A172 (cell line): ENCODE results near the gene MRPL30. TPM values are rescaled to one million over a fixed set of nuclear protein-coding genes. Genes with fewer than 3 reads are reported as not detected.
A peak's percentile ranks its signal among the peaks of the same experiment; 100 is the strongest.
"Not testable (repeated sequence)": the region's sequence is repeated elsewhere in the genome, so short reads cannot be mapped to it uniquely, and the experiment has no call there.

Experiments used
- DNase-seq: peaks from one replicate; pipeline ENCODE4 v3.0.0-alpha.2; 2015; ENCODE audit warnings: low spot score
- total RNA-seq: library from RNA; depleted of rRNA; stranded (reverse); fragments of >200 nt; shearing (Covaris generic); gene quantifications from 2 replicates; pipeline ENCODE4 v1.2.3, GENCODE V29; 2014; rRNA removed

MRPL30 gene
- total RNA-seq: 53.6 and 67.3 TPM in 2 replicates

DNA sequence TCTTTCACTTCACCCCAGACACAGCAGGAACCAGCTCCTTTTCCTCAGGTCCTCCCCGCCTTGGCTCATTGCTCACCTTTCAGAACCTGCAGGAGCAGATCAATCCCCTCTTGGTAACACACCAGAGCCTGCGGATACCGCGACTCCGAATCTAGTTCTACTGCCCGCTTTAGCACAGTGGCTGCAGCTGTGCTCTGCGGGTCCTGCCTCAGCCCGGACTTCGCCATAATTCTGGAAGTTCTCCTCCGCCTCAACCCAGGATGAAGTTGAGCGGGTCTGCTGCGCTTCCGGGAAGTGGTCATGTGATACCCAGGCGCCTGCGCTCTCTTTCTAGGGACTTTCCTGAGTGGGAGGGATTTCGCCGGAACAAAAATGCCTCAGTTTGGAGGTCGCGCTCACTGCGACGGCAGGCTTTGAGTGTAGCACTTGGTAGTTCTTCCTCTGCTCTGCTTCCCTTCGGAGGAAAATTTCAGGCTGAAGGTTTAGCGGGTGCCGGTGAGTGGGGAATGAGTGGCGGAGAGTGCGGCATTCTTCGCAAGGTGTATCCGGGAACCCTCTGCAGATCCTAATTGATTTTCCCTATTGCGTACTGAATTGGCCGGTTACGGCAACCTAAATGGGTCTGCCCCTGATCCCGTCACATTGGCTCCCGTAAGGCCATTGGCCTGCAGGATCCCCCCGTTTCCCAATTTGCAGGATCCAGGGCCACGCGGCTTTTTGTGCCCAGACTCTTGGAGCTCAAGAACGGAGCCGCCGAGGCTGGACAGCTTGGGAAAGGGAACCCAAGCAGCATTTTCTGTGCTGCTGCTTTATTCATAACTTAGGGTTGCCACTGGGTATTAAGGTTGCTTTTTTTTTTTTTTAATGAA is at the start of gene MRPL30, which contains the start of gene MITD1:
MRPL30 (plus strand) TSS at position 430 of the 869 bp plus-strand sequence. CDS start 5,020 bp downstream, outside the sequence.
MITD1 (minus strand) TSS at position 304 of the 869 bp plus-strand sequence; CDS start at position 227, 77 bp downstream.
- peak; percentile 97 for DNase-seq

- not testable (repeated sequence) for DNase-seq
Measured at GRCh38 chr2:99135044-99135556, 45.9 kb upstream of the MRPL30 start.

GRCh38 chr2:99139003-99139402 is 42.0 kb upstream of the MRPL30 start:
- DNase-seq: no peak

DNA sequence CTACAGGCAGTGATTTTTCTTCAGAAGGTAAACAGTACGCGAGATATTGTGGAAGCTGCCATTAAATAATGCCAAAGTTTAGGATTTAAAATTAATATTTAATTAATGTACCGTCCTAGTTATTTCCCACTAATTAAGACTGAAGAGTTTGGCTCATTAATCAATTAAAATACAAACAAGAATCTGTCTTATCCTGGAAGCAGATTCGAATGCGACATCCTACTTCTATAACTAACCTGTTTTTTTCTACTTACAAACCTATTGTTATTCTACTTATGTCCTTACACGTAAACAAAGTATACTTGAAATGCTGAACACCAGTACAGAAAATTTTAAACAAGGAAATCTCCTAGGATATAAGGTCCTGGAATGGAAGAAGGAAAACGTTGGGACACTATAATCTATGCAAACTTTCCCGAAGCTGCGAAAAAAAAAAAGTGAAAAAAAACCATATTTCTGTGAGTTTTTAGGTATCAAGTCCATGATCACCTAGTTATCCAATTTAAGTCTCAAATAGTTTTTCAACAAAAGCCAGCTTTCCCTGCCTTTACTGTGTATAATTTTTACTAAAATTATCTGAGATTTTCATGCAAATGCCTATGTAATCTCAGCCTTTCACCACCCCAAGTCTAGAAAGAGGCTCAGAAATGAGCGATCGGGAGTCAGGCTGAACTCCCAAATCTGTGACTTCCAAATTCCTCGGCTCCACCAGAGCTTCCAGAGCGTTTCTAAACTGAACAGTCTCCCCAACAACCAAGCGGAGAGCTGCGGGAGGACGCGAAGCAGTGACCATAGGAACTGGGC is 40.7 kb upstream of the MRPL30 start:
- DNase-seq: no peak

GRCh38 chr2:99140860-99141109 is 40.2 kb upstream of the MRPL30 start:
- no peak for DNase-seq

DNA sequence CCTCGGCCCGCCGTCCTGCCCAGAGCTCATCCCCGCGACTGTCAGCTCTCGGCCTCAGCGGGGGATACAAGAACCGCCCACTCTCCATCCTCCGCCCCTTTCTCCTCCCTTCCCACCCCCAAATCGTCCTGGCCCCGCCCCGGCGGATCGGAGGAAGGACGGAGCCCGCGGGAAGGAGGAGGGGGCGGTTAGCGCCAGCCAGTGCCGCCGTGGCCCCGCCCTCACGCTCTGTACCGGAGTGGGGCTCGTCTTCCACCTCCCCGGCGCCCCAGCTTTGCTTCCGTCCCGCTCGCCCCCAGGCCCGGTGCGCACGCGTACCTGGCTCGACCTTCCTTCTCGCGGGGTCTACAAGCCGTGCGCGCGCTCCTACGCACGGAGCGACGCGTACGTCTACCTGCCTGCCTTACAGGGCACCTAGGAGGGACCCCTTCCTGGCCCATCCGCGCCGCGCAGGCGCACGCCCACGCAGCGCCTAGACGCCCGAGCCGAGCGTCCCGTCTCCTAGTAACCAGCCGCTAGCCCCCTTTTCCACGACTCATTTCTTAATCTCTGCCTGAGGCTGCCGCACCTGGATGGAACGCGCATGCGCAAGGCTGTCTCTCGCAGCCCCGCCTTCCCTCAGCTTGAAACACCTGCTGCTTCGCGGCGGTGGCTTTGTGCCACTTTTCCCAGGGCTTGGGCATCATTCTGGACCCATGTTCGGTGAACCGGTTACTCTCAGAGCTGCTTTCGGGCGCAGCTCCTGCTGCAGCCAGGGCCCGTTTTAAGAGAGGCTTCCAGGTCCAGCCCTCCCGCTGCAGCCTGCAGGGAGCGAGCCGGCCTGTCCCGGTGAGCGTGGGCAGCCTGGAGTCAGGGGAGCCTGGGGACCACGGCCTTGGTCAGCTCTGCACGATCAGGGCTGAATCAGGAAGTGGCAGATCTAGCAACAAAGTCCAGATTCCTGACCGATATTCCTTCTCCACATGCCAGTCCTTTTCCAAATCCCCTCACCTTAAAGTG is 39.6 kb upstream of the MRPL30 start, which contains the start of gene C2orf15:
C2orf15 (plus strand) TSS at position 598 of the 999 bp plus-strand sequence. CDS start 8,852 bp downstream, outside the sequence.
- peak; percentile 86 for DNase-seq

DNA sequence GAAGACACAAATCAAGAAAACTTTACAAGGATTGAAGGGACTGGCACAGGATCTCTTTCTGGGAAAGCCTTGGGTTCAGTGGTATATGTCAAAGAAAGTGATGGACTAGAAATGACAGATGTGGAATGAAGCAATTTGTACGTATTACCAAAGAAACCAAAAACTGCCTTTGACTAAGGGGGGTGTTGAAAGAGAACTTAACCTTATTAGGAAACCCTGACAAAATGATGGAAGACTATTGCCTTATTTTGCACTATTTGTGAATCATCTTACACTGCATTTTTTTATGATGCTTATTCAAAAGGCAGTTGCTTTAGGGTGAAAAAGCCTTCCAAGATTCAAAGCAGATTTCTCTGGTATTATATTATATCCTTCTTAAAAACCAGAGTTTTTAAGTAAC is 30.3 kb upstream of the MRPL30 start:
- DNase-seq: no peak

- DNase-seq: no peak
Measured at GRCh38 chr2:99152199-99152895, 28.6 kb upstream of the MRPL30 start.

DNA sequence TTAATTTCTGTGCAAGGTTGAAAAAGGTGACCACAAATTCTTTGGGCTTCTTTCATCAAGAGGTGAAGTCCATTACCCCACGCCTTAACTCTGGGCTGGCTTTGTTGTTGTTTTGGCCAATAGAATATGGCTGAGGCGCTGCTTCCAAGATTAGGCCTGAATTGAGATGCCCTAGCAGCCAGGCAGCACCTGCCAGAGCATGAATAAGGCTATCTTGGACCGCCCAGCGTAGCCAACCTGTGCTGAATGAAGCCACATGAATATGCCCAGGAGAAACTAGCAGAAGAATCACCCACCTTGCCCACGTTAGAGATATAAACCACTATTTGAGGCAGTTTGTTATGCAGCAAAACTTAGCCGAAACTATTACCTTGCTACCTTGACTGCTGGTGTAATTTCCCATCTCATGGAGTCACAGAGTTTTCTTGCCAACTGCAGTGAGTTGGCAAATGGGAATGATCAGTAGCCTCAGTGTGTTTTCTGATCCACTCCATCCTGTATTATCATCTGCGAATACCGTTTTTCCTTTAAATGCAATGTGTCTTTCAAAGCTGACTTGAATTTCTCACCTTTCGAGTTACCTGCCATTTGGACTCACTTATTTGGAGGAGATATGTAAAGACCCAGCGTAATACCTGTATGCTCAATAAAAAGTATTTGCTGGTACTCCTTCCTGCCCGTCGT is 26.9 kb upstream of the MRPL30 start:
- DNase-seq: peak; percentile 18

- DNase-seq: peak; percentile 87
Measured at GRCh38 chr2:99154643-99155536, 26.1 kb upstream of the MRPL30 start, which contains the start of the genes LIPT1 and TSGA10. TSS of gene LIPT1 (plus strand) at chr2:99154967. CDS start at chr2:99161958, 6,991 bp downstream. TSS of gene TSGA10 (minus strand) at chr2:99154942. CDS start at chr2:99109439, 45,503 bp downstream.

DNA sequence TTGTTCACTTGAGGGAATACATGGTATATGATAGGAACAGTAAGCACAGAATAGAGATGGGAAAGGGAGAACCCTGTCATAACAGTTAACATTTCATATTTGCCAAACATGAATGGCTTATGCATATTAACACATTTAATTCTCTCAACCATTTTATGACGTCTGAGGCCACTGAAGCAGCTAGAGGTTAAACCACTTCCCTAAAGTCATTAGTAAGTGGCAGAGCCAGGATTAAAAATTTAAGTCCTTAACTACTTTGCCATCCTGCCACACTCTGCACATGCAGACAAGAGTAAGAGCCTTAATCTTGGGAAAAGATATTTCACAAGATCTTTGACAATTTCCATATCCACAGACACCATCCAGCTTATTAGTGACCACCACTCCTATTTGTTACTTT is 24.1 kb upstream of the MRPL30 start:
- DNase-seq: no peak

DNA sequence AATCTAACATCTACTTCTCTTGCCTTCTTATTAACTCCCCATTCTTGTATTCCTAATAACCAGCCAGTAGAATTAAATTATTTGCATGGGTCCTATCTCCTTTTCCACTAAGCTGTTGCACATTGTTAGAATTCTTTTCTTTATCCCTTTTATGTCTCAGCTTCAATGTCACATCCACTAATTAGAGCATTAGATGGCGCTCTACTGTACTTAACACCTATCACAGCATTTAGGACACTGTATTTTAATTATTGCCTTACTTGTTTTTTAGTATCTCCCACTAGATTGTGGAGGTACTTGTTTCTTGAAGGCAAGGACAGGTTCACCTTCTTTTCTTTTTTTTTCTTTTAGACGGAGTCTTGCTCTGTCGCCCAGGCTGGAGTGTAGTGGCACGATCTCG is 22.4 kb upstream of the MRPL30 start:
- DNase-seq: no peak

- no peak for DNase-seq
Measured at GRCh38 chr2:99159594-99159993, 21.4 kb upstream of the MRPL30 start.

DNA sequence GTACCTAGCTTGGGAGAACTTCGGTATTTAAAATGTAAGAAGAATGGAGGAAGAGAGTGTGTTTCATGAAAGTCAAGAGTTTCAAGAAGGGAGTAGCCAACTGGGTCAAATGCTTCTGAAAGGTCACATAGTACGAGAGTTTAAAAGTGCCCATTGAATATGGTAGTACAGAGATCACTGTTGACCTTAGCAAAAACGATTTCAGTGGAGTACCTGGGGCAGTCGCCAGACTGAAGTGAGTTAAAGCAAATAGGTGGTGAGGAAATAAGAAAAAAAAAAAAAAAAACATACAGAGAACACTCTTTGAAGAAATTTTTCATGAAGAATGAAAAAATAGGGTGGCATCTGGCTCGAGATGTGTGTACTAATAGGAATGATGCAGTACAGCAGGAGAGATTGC is 14.8 kb upstream of the MRPL30 start:
- no peak for DNase-seq

- no peak for DNase-seq
Measured at GRCh38 chr2:99169534-99169933, 11.4 kb upstream of the MRPL30 start.

DNA sequence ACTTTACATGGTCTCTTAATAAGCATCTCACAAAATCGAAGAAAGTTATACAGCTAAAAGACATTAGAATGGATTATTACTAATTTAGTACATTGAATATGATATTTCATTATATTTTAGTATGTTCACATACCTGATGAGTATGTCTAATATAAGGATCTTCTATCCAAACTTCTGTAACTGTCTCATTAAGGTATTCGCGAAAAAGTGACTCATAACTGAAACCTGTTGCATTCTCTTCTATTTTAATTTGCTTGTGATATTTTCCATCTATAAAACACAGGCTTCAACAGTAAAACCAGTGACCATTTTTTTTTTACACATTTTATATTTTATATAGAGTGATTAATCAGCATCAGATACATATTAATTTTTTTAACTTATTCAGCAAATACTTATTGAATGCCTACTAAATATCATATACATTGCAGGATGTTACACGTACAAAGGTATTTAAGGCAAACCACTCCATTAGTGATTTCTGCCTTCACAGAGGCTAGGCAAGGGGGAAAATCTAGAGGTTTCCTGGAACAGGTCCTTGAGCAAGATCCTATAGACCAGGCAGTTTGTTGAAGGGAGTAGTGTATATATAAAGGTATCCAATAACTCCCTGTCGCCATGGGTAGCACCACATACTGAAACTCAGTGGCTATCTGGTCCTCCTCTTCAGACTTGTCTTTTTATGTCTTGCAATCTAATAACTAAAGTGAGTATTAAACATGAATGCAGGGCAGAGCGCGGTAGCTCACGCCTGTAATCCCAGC is 9.4 kb upstream of the MRPL30 start:
- DNase-seq: no peak

DNA sequence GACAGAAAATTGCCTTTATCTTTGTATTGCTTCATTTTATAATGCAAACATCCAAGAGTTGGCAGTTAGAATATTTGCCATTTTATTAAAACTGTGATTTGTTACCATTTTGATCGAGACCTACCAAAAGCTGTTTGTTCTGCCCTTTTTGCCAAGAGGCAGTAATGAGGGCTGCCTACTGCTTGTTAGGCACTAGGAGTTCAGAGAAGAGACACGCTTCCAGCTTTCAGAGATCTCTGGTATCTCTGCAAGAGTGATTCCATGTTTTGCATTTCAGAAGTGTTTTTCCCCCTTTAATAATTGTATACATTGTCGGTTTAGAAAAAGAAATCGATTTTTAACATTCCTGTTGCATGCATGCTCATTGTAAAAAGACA is 628 bp downstream of the MRPL30 start:
- no peak for DNase-seq

GRCh38 chr2:99183025-99183424 is 2.0 kb downstream of the MRPL30 start:
- DNase-seq: no peak
